WTC11 (cell line): ENCODE results near the gene PPP1R14C. TPM values are rescaled to one million over a fixed set of nuclear protein-coding genes. Genes with fewer than 3 reads are reported as not detected.

ENCODE experiments used
- ATAC-seq: fragments of 200-7000 bp; cut with Tn5 transposase; 2 replicates; pipeline ENCODE4 v1.10.0; 2021; ENCODE audit warnings: mild to moderate bottlenecking, moderate library complexity
- CTCF ChIA-PET: fragments of 300-600 bp; sonication (Branson Sonifier 250); formaldehyde crosslinking; loops from one replicate; lab custom pipeline; 2021; ENCODE audit warnings: antibody characterized with exemption; lab: Charles Lee
- POLR2A ChIA-PET: fragments of 350-600 bp; sonication (Branson Sonifier 250); formaldehyde crosslinking; loops from one replicate; lab custom pipeline; 2021; ENCODE audit warnings: antibody characterized with exemption; lab: Charles Lee
- DNase-seq: peaks from one replicate; pipeline ENCODE4 v3.0.0; 2021; ENCODE audit warnings: low spot score
- H3K27ac Mint-ChIP-seq: 2 replicates; pipeline ENCODE4 v1.8.0; 2021; ENCODE audit warnings: mixed read lengths
- H3K27me3 Mint-ChIP-seq: 2 replicates; pipeline ENCODE4 v1.8.0; 2021; ENCODE audit warnings: low read depth, mild to moderate bottlenecking, moderate library complexity, mixed read lengths
- H3K36me3 Mint-ChIP-seq: 2 replicates; pipeline ENCODE4 v1.8.0; 2021; ENCODE audit warnings: mixed read lengths
- H3K4me1 Mint-ChIP-seq: 2 replicates; pipeline ENCODE4 v1.8.0; 2022; ENCODE audit warnings: mixed read lengths
- H3K4me3 Mint-ChIP-seq: 2 replicates; pipeline ENCODE4 v1.8.0; 2021; ENCODE audit warnings: mild to moderate bottlenecking, moderate library complexity, mixed read lengths
- H3K9me3 Mint-ChIP-seq: 2 replicates; pipeline ENCODE4 v1.8.0; 2021; ENCODE audit warnings: mixed read lengths
- ESRRA ChIP-seq: sonication (generic); formaldehyde crosslinking; IDR thresholded peaks from 2 replicates; pipeline ENCODE4 v1.8.1; 2022; ENCODE audit warnings: mild to moderate bottlenecking, missing genetic modification reagents, borderline replicate concordance
- GABPB1 ChIP-seq: sonication (generic); formaldehyde crosslinking; IDR thresholded peaks from 2 replicates; pipeline ENCODE4 v1.8.1; 2023; ENCODE audit warnings: mild to moderate bottlenecking, missing genetic modification reagents
- GRHL2 ChIP-seq: fragments of 250-450 bp; sonication (Bioruptor Pico); IDR thresholded peaks from 2 replicates; pipeline ENCODE4 v1.8.0; 2022; ENCODE audit warnings: mild to moderate bottlenecking, moderate library complexity; ENCODE audit not compliant: insufficient replicate concordance, severe bottlenecking
- JAZF1 ChIP-seq: fragments of 250-450 bp; sonication (Bioruptor Pico); IDR thresholded peaks from 2 replicates; pipeline ENCODE4 v1.9.0; 2021; ENCODE audit warnings: moderate library complexity, mild to moderate bottlenecking, inconsistent platforms
- KAT7 ChIP-seq: sonication (generic); formaldehyde crosslinking; IDR thresholded peaks from 2 replicates; pipeline ENCODE4 v1.8.1; 2023; ENCODE audit warnings: missing genetic modification reagents, mild to moderate bottlenecking, borderline replicate concordance
- NFE2L1 ChIP-seq: sonication (generic); formaldehyde crosslinking; IDR thresholded peaks from 2 replicates; pipeline ENCODE4 v1.8.1; 2023; ENCODE audit warnings: missing genetic modification reagents
- NFYB ChIP-seq: sonication (generic); formaldehyde crosslinking; conservative IDR thresholded peaks from 2 replicates; pipeline ENCODE4 v1.8.0; 2022; ENCODE audit warnings: low read depth, missing genetic modification reagents
- PRRX2 ChIP-seq: fragments of 250-450 bp; sonication (Bioruptor Pico); IDR thresholded peaks from 2 replicates; pipeline ENCODE4 v1.8.0; 2021; ENCODE audit warnings: mild to moderate bottlenecking
- SMAD4 ChIP-seq: sonication (generic); formaldehyde crosslinking; IDR thresholded peaks from 2 replicates; pipeline ENCODE4 v1.8.0; 2022; ENCODE audit warnings: mild to moderate bottlenecking, missing genetic modification reagents
- TEAD1 ChIP-seq: sonication (generic); formaldehyde crosslinking; IDR thresholded peaks from 2 replicates; pipeline ENCODE4 v1.8.0; 2022; ENCODE audit warnings: mild to moderate bottlenecking, missing genetic modification reagents
- TP53 ChIP-seq: sonication (generic); formaldehyde crosslinking; IDR thresholded peaks from 2 replicates; pipeline ENCODE4 v1.8.1; 2023; ENCODE audit warnings: mild to moderate bottlenecking, missing genetic modification reagents
- ZNF219 ChIP-seq: sonication (generic); formaldehyde crosslinking; IDR thresholded peaks from 2 replicates; pipeline ENCODE4 v1.8.0; 2023; ENCODE audit warnings: missing genetic modification reagents, mild to moderate bottlenecking, borderline replicate concordance
- ZNF232 ChIP-seq: sonication (generic); formaldehyde crosslinking; IDR thresholded peaks from 2 replicates; pipeline ENCODE4 v1.8.0; 2022; ENCODE audit warnings: mild to moderate bottlenecking, missing genetic modification reagents
- total RNA-seq: library from RNA; stranded (reverse); gene quantifications from 3 replicates; pipeline ENCODE4 v1.2.3, GENCODE V29; 2021
- TF ChIP-seq, protein P1 (sequence below): fragments of 250-450 bp; sonication (Bioruptor Pico); IDR thresholded peaks from 2 replicates; pipeline ENCODE4 v1.9.0; 2021; ENCODE audit warnings: mild to moderate bottlenecking, borderline replicate concordance
- TF ChIP-seq, protein P2 (sequence below): sonication (generic); formaldehyde crosslinking; IDR thresholded peaks from 2 replicates; pipeline ENCODE4 v1.8.1; 2022; ENCODE audit warnings: mild to moderate bottlenecking, moderate library complexity, missing genetic modification reagents
- TF ChIP-seq, protein P3 (sequence below): fragments of 250-450 bp; sonication (Bioruptor Pico); IDR thresholded peaks from 2 replicates; pipeline ENCODE4 v1.9.0; 2021; ENCODE audit warnings: mild to moderate bottlenecking
- TF ChIP-seq, protein P4 (sequence below): sonication (generic); formaldehyde crosslinking; IDR thresholded peaks from 2 replicates; pipeline ENCODE4 v1.8.1; 2023; ENCODE audit warnings: mild to moderate bottlenecking, missing genetic modification reagents, borderline replicate concordance
- TF ChIP-seq, protein P5 (sequence below): sonication (generic); formaldehyde crosslinking; conservative IDR thresholded peaks from 2 replicates; pipeline ENCODE4 v1.8.1; 2022; ENCODE audit warnings: mild to moderate bottlenecking, missing genetic modification reagents
- TF ChIP-seq, protein P6 (sequence below): sonication (generic); formaldehyde crosslinking; IDR thresholded peaks from 2 replicates; pipeline ENCODE4 v1.8.1; 2022; ENCODE audit warnings: low read depth, mild to moderate bottlenecking, moderate library complexity, missing genetic modification reagents, borderline replicate concordance
- TF ChIP-seq, protein P7 (sequence below): sonication (generic); formaldehyde crosslinking; IDR thresholded peaks from 2 replicates; pipeline ENCODE4 v1.8.0; 2022; ENCODE audit warnings: mild to moderate bottlenecking, missing genetic modification reagents
- TF ChIP-seq, protein P8 (sequence below): sonication (generic); formaldehyde crosslinking; IDR thresholded peaks from 2 replicates; pipeline ENCODE4 v1.8.1; 2023; ENCODE audit warnings: mild to moderate bottlenecking, missing genetic modification reagents
- TF ChIP-seq, protein P9 (sequence below): sonication (generic); formaldehyde crosslinking; IDR thresholded peaks from 2 replicates; pipeline ENCODE4 v1.8.0; 2022; ENCODE audit warnings: mild to moderate bottlenecking, missing genetic modification reagents

The PPP1R14C gene
- total RNA-seq, 1 experiment from 2014 or later: 1.1 TPM

DNA sequence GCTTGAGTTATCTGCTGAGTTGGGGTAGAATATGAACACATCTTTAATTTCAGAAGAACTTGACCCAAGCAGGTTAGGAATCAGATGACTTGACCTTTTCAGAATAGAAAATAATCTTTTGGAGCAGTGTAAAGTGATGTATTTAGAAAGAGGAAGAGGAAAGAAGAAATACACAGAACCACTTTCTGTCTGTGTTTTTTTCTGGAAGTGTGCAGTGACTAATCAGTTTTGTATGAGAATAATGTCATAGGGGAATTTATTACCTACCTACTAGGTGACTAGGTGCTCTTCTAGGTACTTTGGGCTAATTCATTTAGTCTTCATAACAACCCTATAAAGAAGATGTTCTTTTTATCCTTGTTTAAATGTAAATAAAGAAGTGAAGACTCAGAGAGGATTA lies 3.0 kb downstream of the PPP1R14C start:
- H3K36me3 Mint-ChIP-seq: no peaks in the 10 kb centered on the region
- TF ChIP-seq ZNF219: no peak
- TF ChIP-seq ESRRA (CRISPR knock-in tag): no peak
- TF ChIP-seq NFE2L1 (CRISPR knock-in tag): no peak
- TF ChIP-seq, protein P1, sequence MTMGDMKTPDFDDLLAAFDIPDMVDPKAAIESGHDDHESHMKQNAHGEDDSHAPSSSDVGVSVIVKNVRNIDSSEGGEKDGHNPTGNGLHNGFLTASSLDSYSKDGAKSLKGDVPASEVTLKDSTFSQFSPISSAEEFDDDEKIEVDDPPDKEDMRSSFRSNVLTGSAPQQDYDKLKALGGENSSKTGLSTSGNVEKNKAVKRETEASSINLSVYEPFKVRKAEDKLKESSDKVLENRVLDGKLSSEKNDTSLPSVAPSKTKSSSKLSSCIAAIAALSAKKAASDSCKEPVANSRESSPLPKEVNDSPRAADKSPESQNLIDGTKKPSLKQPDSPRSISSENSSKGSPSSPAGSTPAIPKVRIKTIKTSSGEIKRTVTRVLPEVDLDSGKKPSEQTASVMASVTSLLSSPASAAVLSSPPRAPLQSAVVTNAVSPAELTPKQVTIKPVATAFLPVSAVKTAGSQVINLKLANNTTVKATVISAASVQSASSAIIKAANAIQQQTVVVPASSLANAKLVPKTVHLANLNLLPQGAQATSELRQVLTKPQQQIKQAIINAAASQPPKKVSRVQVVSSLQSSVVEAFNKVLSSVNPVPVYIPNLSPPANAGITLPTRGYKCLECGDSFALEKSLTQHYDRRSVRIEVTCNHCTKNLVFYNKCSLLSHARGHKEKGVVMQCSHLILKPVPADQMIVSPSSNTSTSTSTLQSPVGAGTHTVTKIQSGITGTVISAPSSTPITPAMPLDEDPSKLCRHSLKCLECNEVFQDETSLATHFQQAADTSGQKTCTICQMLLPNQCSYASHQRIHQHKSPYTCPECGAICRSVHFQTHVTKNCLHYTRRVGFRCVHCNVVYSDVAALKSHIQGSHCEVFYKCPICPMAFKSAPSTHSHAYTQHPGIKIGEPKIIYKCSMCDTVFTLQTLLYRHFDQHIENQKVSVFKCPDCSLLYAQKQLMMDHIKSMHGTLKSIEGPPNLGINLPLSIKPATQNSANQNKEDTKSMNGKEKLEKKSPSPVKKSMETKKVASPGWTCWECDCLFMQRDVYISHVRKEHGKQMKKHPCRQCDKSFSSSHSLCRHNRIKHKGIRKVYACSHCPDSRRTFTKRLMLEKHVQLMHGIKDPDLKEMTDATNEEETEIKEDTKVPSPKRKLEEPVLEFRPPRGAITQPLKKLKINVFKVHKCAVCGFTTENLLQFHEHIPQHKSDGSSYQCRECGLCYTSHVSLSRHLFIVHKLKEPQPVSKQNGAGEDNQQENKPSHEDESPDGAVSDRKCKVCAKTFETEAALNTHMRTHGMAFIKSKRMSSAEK: no peak
- TF ChIP-seq, protein P2, sequence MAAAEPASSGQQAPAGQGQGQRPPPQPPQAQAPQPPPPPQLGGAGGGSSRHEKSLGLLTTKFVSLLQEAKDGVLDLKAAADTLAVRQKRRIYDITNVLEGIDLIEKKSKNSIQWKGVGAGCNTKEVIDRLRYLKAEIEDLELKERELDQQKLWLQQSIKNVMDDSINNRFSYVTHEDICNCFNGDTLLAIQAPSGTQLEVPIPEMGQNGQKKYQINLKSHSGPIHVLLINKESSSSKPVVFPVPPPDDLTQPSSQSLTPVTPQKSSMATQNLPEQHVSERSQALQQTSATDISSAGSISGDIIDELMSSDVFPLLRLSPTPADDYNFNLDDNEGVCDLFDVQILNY (CRISPR knock-in tag): no peak
- TF ChIP-seq, protein P3, sequence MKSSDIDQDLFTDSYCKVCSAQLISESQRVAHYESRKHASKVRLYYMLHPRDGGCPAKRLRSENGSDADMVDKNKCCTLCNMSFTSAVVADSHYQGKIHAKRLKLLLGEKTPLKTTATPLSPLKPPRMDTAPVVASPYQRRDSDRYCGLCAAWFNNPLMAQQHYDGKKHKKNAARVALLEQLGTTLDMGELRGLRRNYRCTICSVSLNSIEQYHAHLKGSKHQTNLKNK (CRISPR knock-in tag): no peak
- TF ChIP-seq, protein P4, sequence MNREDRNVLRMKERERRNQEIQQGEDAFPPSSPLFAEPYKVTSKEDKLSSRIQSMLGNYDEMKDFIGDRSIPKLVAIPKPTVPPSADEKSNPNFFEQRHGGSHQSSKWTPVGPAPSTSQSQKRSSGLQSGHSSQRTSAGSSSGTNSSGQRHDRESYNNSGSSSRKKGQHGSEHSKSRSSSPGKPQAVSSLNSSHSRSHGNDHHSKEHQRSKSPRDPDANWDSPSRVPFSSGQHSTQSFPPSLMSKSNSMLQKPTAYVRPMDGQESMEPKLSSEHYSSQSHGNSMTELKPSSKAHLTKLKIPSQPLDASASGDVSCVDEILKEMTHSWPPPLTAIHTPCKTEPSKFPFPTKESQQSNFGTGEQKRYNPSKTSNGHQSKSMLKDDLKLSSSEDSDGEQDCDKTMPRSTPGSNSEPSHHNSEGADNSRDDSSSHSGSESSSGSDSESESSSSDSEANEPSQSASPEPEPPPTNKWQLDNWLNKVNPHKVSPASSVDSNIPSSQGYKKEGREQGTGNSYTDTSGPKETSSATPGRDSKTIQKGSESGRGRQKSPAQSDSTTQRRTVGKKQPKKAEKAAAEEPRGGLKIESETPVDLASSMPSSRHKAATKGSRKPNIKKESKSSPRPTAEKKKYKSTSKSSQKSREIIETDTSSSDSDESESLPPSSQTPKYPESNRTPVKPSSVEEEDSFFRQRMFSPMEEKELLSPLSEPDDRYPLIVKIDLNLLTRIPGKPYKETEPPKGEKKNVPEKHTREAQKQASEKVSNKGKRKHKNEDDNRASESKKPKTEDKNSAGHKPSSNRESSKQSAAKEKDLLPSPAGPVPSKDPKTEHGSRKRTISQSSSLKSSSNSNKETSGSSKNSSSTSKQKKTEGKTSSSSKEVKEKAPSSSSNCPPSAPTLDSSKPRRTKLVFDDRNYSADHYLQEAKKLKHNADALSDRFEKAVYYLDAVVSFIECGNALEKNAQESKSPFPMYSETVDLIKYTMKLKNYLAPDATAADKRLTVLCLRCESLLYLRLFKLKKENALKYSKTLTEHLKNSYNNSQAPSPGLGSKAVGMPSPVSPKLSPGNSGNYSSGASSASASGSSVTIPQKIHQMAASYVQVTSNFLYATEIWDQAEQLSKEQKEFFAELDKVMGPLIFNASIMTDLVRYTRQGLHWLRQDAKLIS: no peak
- TF ChIP-seq KAT7: no peak
- TF ChIP-seq, protein P5, sequence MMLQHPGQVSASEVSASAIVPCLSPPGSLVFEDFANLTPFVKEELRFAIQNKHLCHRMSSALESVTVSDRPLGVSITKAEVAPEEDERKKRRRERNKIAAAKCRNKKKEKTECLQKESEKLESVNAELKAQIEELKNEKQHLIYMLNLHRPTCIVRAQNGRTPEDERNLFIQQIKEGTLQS (CRISPR knock-in tag): no peak
- no peak for TF ChIP-seq GRHL2 (CRISPR knock-in tag)
- no peak for TF ChIP-seq GABPB1 (CRISPR knock-in tag)
- TF ChIP-seq, all 79 proteins: peak for 0
- H3K27ac Mint-ChIP-seq: no peak overlapping the region
- ChIA-PET CTCF (no interaction called here), POLR2A (no interaction called here)
- ATAC-seq: no peak
- peaks cover 71% of the 10 kb centered on the region for H3K27me3 Mint-ChIP-seq
- H3K9me3 Mint-ChIP-seq: no peaks in the 10 kb centered on the region
- H3K4me1 Mint-ChIP-seq: peaks cover 31% of the 10 kb centered on the region
- H3K4me3 Mint-ChIP-seq: no peak overlapping the region
- DNase-seq: no peak

DNA sequence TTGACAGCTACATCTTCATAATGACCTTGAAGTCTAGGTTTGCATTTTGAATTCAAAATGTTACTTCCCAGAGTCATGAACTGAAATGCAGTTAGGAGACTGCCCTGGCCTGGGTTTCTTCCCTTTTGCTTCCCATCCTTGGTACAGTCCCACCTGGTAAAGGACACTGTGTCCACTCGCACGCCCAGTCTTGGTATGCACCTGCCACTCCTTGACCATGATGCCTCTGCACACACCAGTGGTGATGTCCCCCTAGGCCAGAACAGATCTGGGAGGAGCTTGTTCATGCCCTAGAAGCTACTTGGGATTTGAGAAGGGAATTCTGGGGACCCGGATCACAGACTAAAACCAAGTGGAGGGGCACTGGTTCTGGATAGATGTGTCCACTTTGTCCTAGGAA lies 3.6 kb downstream of the PPP1R14C start:
- POLR2A ChIA-PET: no interaction called here
- peaks cover 37% of the 10 kb centered on the region for H3K4me1 Mint-ChIP-seq
- H3K9me3 Mint-ChIP-seq: no peaks in the 10 kb centered on the region
- CTCF ChIA-PET: no interaction called here
- H3K36me3 Mint-ChIP-seq: no peaks in the 10 kb centered on the region
- H3K27me3 Mint-ChIP-seq: peaks cover 71% of the 10 kb centered on the region
- H3K4me3 Mint-ChIP-seq: no peak overlapping the region
- no peak for DNase-seq
- H3K27ac Mint-ChIP-seq: no peak overlapping the region
- no peak for ATAC-seq
- TF ChIP-seq, protein P6, sequence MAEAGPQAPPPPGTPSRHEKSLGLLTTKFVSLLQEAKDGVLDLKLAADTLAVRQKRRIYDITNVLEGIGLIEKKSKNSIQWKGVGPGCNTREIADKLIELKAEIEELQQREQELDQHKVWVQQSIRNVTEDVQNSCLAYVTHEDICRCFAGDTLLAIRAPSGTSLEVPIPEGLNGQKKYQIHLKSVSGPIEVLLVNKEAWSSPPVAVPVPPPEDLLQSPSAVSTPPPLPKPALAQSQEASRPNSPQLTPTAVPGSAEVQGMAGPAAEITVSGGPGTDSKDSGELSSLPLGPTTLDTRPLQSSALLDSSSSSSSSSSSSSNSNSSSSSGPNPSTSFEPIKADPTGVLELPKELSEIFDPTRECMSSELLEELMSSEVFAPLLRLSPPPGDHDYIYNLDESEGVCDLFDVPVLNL (CRISPR knock-in tag): no peak
- TF ChIP-seq SMAD4 (CRISPR knock-in tag) (no peak), ZNF232 (no peak), GABPB1 (CRISPR knock-in tag) (no peak), TP53 (no peak), PRRX2 (CRISPR knock-in tag) (no peak), TEAD1 (CRISPR knock-in tag) (no peak), KAT7 (no peak), JAZF1 (no peak), ZNF219 (no peak), NFYB (CRISPR knock-in tag) (no peak)
- TF ChIP-seq, protein P7, sequence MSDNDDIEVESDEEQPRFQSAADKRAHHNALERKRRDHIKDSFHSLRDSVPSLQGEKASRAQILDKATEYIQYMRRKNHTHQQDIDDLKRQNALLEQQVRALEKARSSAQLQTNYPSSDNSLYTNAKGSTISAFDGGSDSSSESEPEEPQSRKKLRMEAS: no peak
- TF ChIP-seq, protein P8, sequence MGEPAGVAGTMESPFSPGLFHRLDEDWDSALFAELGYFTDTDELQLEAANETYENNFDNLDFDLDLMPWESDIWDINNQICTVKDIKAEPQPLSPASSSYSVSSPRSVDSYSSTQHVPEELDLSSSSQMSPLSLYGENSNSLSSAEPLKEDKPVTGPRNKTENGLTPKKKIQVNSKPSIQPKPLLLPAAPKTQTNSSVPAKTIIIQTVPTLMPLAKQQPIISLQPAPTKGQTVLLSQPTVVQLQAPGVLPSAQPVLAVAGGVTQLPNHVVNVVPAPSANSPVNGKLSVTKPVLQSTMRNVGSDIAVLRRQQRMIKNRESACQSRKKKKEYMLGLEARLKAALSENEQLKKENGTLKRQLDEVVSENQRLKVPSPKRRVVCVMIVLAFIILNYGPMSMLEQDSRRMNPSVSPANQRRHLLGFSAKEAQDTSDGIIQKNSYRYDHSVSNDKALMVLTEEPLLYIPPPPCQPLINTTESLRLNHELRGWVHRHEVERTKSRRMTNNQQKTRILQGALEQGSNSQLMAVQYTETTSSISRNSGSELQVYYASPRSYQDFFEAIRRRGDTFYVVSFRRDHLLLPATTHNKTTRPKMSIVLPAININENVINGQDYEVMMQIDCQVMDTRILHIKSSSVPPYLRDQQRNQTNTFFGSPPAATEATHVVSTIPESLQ (CRISPR knock-in tag): no peak
- TF ChIP-seq, protein P9, sequence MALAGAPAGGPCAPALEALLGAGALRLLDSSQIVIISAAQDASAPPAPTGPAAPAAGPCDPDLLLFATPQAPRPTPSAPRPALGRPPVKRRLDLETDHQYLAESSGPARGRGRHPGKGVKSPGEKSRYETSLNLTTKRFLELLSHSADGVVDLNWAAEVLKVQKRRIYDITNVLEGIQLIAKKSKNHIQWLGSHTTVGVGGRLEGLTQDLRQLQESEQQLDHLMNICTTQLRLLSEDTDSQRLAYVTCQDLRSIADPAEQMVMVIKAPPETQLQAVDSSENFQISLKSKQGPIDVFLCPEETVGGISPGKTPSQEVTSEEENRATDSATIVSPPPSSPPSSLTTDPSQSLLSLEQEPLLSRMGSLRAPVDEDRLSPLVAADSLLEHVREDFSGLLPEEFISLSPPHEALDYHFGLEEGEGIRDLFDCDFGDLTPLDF (CRISPR knock-in tag): no peak
